Brain microvascular endothelial cell (primary cell): ENCODE data around the gene SMOC1.
A peak's percentile ranks its signal among the peaks of the same experiment; 100 is the strongest.

Experiments
- DNase-seq: peaks from one replicate; pipeline ENCODE4 v3.0.0-alpha.2; 2020
- H3K27ac ChIP-seq: fragments of 250-450 bp; sonication (Bioruptor Pico); 2 replicates; pipeline ENCODE4 v1.5.1; 2020; ENCODE audit warnings: mild to moderate bottlenecking, moderate library complexity
- H3K27me3 ChIP-seq: fragments of 250-450 bp; sonication (Bioruptor Pico); replicated peaks from 2 replicates; pipeline ENCODE4 v1.5.1; 2020; ENCODE audit warnings: mild to moderate bottlenecking
- H3K36me3 ChIP-seq: fragments of 250-450 bp; sonication (Bioruptor Pico); replicated peaks from 2 replicates; pipeline ENCODE4 v1.5.1; 2020; ENCODE audit warnings: mild to moderate bottlenecking
- H3K4me3 ChIP-seq: 2 replicates; pipeline ENCODE4 v1.5.1; 2011; ENCODE audit warnings: low read depth, mild to moderate bottlenecking, control low read depth, low read length, moderate library complexity
- in situ Hi-C: cut with HindIII; loops from 2 replicates; pipeline ENCODE4 v1.10.0; 2017; ENCODE audit warnings: low sequenced_read_pairs, low pct_ligation_motif_present
- TF ChIP-seq, protein P1 (sequence below): IDR thresholded peaks from 2 replicates; pipeline ENCODE4 v1.5.1; 2011; ENCODE audit warnings: low read depth, mild to moderate bottlenecking, moderate library complexity, low read length, control low read depth, inconsistent platforms; ENCODE audit errors: missing control alignments

Gene SMOC1

DNA sequence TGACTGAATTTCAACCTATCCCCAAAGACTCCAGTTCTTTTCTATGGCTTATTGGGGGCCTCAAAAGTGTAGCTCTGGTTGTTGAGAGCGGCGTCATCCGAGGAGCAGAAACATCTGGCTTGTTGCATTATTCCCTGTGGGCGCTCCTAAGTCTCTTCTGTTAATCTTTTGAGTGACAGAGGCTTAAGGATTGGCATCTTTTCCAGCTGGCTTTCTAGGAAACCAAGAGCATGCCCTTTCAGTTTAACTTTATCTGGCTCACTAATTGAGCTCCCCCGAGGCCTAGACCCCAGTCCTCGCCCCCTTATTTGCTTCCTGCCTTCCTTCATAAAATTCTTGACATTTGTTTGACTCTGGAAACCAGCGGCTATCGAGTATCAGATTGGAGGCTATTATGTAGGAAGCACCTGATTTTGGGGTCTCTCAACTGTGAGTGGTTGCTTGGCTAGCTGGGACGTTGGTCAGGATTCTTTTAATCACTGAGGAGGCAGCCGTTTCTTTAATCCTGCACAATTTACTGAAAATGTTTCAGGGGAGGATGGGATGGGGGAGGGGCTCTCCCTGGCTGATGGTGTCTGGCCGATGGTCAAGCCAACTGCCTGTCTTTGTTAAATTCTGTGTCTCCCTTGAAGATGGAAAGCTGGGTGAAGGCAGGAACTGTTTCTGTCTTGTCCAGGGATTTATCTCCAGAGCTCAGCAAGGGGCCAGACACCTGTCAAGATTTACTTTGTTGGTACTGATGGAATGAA lies 3.1 kb downstream of the SMOC1 start:
- Histone ChIP-seq H3K27me3 (peaks cover 20% of the 10 kb centered on the region), H3K36me3 (no peaks in the 10 kb centered on the region), H3K27ac (no peak overlapping the region), H3K4me3 (no peak overlapping the region)
- DNase-seq, result no peak
- in situ Hi-C loops, result no loop called here
- TF ChIP-seq, protein P1, sequence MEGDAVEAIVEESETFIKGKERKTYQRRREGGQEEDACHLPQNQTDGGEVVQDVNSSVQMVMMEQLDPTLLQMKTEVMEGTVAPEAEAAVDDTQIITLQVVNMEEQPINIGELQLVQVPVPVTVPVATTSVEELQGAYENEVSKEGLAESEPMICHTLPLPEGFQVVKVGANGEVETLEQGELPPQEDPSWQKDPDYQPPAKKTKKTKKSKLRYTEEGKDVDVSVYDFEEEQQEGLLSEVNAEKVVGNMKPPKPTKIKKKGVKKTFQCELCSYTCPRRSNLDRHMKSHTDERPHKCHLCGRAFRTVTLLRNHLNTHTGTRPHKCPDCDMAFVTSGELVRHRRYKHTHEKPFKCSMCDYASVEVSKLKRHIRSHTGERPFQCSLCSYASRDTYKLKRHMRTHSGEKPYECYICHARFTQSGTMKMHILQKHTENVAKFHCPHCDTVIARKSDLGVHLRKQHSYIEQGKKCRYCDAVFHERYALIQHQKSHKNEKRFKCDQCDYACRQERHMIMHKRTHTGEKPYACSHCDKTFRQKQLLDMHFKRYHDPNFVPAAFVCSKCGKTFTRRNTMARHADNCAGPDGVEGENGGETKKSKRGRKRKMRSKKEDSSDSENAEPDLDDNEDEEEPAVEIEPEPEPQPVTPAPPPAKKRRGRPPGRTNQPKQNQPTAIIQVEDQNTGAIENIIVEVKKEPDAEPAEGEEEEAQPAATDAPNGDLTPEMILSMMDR, result no peak

DNA sequence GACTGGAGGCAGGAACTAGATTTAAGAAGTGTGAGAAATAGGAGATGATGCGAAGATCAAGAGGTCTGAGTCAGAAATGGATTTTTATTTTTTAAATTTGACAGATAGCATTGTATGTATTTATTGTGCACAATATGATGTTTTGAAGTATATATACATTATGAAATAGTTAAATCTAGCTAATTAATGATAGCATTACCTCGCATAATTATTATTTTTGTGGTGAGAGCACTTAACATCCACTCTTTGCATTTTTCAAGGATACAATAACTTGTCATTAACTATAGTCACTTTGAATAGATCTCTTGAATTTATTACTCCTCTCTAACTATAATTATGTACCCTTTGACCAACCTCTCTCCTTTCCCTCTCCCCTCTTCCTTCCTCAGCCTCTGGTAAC lies 3.7 kb downstream of the SMOC1 start:
- in situ Hi-C loops, result no loop called here
- H3K4me3 ChIP-seq, result no peak overlapping the region
- H3K27ac ChIP-seq, result no peak overlapping the region
- peaks cover 20% of the 10 kb centered on the region for H3K27me3 ChIP-seq
- DNase-seq, result no peak
- TF ChIP-seq, protein P1, result no peak
- no peaks in the 10 kb centered on the region for H3K36me3 ChIP-seq

DNA sequence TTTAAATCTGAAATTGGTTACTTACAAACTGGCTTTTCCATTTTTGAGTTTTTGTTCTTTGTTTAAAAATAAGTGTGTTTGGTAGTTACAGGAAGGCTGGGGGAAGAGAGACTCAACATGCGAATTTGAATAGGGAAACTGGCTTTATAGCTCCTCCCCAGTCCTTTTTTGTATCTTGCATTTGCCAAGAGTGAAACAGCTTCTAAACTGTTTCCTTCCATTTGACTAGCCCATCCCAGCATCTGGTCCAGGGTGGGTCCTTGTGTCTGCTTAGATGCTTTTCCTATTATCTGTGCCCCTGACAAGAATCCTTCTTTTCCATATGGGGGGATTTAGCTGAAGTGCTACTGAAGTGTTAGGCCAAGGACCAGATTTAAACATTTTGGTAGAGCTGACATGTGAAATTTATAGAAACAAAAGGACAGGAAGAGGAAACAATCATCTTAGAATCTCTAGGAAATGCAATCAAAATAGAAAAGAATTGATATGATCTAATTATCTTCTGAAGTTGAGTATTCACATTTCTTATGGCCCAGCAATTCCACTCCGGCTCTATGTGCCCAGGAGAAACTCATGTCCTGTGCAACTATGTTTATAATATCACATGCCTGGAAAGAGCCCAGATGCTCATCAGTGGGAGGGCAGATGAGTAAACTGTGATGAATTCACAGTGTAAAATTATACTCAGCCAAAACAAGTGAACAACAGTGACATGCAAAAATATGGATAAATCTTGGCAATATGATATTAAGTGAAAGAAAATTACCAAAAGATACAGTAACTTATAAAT lies 7.4 kb downstream of the SMOC1 start:
- peak; percentile 34 for DNase-seq
- Histone ChIP-seq H3K27ac (peak overlapping the region; percentile 22), H3K36me3 (no peaks in the 10 kb centered on the region), H3K27me3 (peaks cover 2% of the 10 kb centered on the region), H3K4me3 (no peak overlapping the region)
- TF ChIP-seq, protein P1, result no peak
- in situ Hi-C loops, result no loop called here

DNA sequence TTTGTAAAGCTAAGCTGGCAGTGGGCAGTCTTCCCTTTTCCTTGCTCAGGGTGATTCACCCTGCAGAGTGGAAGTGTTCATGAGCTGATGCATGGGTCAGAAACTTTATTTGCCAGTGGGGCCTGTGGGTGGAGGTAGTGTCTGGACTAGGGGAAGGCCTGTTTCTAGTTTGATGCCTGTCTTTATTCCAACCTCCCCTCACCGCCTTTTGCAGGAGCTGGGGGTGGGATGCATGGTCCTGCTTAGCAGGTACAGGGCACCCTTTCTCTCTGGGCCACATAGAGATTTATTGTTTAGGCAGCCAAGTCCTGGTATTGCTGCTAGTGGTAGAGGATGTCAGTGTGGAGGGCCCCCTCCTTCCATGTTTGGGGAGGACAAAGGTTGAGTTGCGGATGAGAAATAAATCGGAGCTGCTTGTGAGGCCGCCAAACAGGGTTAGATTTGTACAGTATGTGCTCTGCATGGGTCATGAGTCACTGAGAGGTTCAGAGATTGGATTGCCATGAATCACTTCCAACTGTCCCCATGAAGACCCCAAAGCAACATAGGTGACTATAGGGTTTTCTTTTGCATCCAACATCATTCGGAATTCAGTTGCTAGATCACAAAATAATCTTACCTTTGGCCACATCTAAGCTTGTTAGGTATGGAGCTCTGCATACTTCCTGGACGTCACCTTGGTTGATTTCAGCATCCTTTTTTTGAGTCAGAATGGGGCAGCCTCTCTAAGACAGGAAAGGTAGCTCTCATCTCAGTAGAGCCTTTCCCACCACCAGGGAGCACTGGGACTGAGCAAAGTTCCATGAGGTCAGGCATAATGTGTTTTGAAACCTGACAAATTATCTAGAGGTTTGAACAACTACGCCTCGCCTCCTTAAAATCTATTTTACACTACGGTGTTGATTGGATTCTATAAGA lies 8.8 kb downstream of the SMOC1 start:
- H3K27me3 ChIP-seq, result peaks cover 2% of the 10 kb centered on the region
- H3K27ac ChIP-seq, result no peak overlapping the region
- in situ Hi-C loops, result no loop called here
- peak; percentile 16 for DNase-seq
- H3K4me3 ChIP-seq, result no peak overlapping the region
- H3K36me3 ChIP-seq, result no peaks in the 10 kb centered on the region
- TF ChIP-seq, protein P1, result peak; percentile 12

DNA sequence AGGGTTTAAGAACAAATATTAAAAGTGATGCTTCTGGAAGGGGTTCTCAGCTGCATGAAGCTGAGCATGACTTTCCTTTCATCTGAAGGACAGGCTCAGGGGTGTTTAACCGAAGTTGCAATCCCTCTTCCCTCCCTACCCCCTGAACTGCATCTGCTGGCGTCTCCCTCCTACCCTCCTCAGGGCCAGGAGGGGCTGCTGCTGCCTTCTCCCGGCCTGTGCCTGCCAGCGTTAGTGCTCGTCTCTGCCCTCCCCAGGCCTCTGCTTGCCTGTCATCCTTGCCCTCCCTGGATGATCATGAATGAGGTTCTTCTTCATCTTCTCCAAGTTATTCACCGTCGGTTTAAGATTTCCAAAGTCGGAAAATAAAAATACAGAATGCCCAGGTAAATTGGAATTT lies 12.2 kb downstream of the SMOC1 start:
- TF ChIP-seq, protein P1, result no peak
- in situ Hi-C loops, result no loop called here
- no peak overlapping the region for H3K4me3 ChIP-seq
- no peak overlapping the region for H3K27ac ChIP-seq
- DNase-seq, result no peak
- no peaks in the 10 kb centered on the region for H3K27me3 ChIP-seq
- H3K36me3 ChIP-seq, result no peaks in the 10 kb centered on the region
